Fibroblast of villous mesenchyme (primary cell): ENCODE measurements around the gene HLA-F. TPM values are rescaled to one million over a fixed set of nuclear protein-coding genes. Genes with fewer than 3 reads are reported as not detected.

ENCODE experiments used
- DNase-seq: peaks from one replicate; pipeline ENCODE4 v3.0.0-alpha.2; 2010; ENCODE audit warnings: low read depth
- H3K4me3 ChIP-seq: 2 replicates; pipeline ENCODE4 v1.5.1; 2011; ENCODE audit warnings: low read depth, mild to moderate bottlenecking, low read length
- CTCF ChIP-seq: IDR thresholded peaks from 2 replicates; pipeline ENCODE4 v1.5.1; 2012; ENCODE audit warnings: low read depth, mild to moderate bottlenecking, low read length; ENCODE audit not compliant: insufficient read depth
- total RNA-seq: library from RNA; depleted of rRNA; stranded (reverse); fragments of >200 nt; gene quantifications from 2 replicates; pipeline ENCODE4 v1.2.3, GENCODE V29; 2012

The HLA-F gene
- total RNA-seq, 1 donor: 27.2 TPM

- no peak overlapping the region for H3K4me3 ChIP-seq
- DNase-seq: no peak
- no peak for TF ChIP-seq CTCF
Observed at GRCh38 chr6:29736563-29736962, 13.3 kb downstream of the HLA-F start.

- no peak overlapping the region for H3K4me3 ChIP-seq
- TF ChIP-seq CTCF: peak; percentile 80
- peak; percentile 75 for DNase-seq
Observed at GRCh38 chr6:29737707-29738630, 14.7 kb downstream of the HLA-F start.

GRCh38 chr6:29739136-29739881, 16.1 kb downstream of the HLA-F start:
- H3K4me3 ChIP-seq: no peak overlapping the region
- no peak for TF ChIP-seq CTCF
- DNase-seq: no peak

GRCh38 chr6:29739882-29740261, 16.6 kb downstream of the HLA-F start:
- H3K4me3 ChIP-seq: no peak overlapping the region
- DNase-seq: no peak

GRCh38 chr6:29741592-29741991, 18.4 kb downstream of the HLA-F start:
- H3K4me3 ChIP-seq: no peak overlapping the region
- no peak for TF ChIP-seq CTCF
- DNase-seq: no peak

More at GRCh38 chr6:29739882-29740261, 16.6 kb downstream of the HLA-F start:
- no peak for TF ChIP-seq CTCF

GRCh38 chr6:29742127-29742526, 18.9 kb downstream of the HLA-F start:
- no peak overlapping the region for H3K4me3 ChIP-seq
- DNase-seq: no peak
- no peak for TF ChIP-seq CTCF
